ENCODE measurements around the gene TPPP3. TPM values are rescaled to one million over a fixed set of nuclear protein-coding genes. Genes with fewer than 3 reads are reported as not detected.

TPPP3 gene
- total RNA-seq, 1 experiment from 2014 or later: 0.95 TPM

DNA sequence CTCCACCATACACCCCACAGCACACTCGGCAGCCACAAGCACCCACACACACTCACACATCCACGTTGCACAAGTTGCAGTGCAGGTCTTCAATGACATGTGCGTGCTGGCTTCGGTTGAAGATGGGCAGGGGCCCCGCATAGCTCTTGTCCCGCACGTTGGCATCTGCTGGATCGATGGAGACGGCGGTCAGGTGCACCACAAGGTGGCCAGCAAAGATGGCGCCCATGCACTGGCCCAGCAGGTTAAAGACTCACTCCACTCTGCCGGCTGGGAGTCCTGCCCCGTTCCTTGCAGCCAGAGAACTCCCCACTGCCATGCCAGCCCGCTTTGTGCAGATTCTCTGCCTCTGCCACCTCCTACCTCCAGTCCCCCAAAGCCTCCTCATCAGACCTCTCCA, 7.6 kb upstream of the TPPP3 start:
- DNase-seq (ENCODE audit: low read depth, low spot score): no peak
- Histone ChIP-seq H3K27ac (ENCODE audit: low read length) (no peak overlapping the region), H3K36me3 (ENCODE audit: control insufficient read depth, insufficient read depth, low read length) (no peaks in the 10 kb centered on the region), H3K27me3 (ENCODE audit: control insufficient read depth, insufficient read depth, low read length) (no peaks in the 10 kb centered on the region), H3K4me1 (ENCODE audit: control insufficient read depth, insufficient read depth, low read length) (no peaks in the 10 kb centered on the region), H3K9me3 (ENCODE audit: control insufficient read depth, insufficient read depth, low read depth, low read length) (no peaks in the 10 kb centered on the region), H3K4me3 (ENCODE audit: low read depth in 2 of 2, low read length in 2 of 2) (no peak overlapping the region)
- BruUV-seq (replicated peaks): no TSS peak
- TF ChIP-seq, protein P1, sequence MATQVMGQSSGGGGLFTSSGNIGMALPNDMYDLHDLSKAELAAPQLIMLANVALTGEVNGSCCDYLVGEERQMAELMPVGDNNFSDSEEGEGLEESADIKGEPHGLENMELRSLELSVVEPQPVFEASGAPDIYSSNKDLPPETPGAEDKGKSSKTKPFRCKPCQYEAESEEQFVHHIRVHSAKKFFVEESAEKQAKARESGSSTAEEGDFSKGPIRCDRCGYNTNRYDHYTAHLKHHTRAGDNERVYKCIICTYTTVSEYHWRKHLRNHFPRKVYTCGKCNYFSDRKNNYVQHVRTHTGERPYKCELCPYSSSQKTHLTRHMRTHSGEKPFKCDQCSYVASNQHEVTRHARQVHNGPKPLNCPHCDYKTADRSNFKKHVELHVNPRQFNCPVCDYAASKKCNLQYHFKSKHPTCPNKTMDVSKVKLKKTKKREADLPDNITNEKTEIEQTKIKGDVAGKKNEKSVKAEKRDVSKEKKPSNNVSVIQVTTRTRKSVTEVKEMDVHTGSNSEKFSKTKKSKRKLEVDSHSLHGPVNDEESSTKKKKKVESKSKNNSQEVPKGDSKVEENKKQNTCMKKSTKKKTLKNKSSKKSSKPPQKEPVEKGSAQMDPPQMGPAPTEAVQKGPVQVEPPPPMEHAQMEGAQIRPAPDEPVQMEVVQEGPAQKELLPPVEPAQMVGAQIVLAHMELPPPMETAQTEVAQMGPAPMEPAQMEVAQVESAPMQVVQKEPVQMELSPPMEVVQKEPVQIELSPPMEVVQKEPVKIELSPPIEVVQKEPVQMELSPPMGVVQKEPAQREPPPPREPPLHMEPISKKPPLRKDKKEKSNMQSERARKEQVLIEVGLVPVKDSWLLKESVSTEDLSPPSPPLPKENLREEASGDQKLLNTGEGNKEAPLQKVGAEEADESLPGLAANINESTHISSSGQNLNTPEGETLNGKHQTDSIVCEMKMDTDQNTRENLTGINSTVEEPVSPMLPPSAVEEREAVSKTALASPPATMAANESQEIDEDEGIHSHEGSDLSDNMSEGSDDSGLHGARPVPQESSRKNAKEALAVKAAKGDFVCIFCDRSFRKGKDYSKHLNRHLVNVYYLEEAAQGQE (IDR thresholded peaks at IDR 0.05; ENCODE audit: insufficient read depth in 1 of 2, low read depth in 2 of 2, low read length in 1 of 2): no peak
- no peak for TF ChIP-seq TCF7L2 (IDR thresholded peaks at IDR 0.05; ENCODE audit: low read depth, low read length)
- no peak for TF ChIP-seq SIN3A (IDR thresholded peaks at IDR 0.05; ENCODE audit: borderline replicate concordance, insufficient read depth, low read depth, low read length)
- TF ChIP-seq POLR2AphosphoS5 (IDR thresholded peaks at IDR 0.05; ENCODE audit: low read depth, low read length): no peak
- TF ChIP-seq, protein P2, sequence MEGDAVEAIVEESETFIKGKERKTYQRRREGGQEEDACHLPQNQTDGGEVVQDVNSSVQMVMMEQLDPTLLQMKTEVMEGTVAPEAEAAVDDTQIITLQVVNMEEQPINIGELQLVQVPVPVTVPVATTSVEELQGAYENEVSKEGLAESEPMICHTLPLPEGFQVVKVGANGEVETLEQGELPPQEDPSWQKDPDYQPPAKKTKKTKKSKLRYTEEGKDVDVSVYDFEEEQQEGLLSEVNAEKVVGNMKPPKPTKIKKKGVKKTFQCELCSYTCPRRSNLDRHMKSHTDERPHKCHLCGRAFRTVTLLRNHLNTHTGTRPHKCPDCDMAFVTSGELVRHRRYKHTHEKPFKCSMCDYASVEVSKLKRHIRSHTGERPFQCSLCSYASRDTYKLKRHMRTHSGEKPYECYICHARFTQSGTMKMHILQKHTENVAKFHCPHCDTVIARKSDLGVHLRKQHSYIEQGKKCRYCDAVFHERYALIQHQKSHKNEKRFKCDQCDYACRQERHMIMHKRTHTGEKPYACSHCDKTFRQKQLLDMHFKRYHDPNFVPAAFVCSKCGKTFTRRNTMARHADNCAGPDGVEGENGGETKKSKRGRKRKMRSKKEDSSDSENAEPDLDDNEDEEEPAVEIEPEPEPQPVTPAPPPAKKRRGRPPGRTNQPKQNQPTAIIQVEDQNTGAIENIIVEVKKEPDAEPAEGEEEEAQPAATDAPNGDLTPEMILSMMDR (IDR thresholded peaks at IDR 0.05): no peak
- intact Hi-C loops (cut with micrococcal nuclease; ENCODE audit: unreplicated experiment) (no loop called here), in situ Hi-C loops (cut with HindIII; ENCODE audit: low pct_unique_long_range_greater_than_20kb, low sequenced_read_pairs) (no loop called here)
- no peak for ATAC-seq
- POLR2A ChIA-PET: no interaction called here
- CTCF ChIA-PET: no interaction called here

DNA sequence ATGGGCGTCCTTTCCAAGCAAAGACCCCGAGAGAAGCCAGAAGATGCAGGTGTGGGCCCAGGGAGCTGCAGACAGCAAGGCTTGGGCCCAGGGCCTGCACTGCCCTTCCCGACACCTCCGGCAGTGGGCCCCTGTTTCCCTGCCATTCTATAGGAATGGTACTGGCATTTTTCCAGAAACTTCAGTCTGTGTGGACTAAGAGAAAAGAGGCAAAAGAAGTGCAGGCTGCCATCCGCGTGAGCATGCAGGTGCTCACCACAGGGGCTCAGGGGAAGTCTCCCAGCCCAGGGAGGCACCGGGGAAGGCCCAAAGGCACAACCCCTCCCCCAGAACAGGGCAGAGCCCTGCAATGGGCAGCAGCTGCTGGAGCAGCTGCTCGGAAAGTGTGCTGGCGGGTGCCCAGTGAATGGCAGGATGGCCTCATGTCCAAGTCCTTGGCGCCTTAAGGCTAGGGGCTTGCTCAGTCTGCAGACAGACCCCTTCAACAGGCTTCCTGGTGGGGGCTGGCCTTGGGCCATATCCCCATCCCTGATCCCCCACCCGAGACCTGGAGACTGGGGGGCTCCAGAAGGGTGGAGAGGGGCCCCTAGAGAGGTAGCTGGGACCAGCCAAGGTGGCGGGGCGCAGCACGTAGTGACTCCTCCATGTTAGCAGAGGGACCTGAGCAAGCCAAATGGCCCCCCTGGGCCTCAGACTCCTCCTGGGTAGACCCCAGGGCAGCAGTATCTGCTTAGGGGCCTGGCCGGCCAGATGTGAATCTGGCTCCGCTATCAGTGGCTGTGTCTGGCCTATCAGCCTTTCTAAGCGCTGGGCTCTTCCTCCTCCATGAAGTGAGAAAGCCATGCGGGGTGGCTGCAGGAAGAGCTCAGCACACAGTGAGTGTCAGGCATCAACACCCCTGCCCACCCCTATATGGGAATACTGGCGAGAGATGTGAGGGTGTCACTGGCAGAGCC, 6.7 kb upstream of the TPPP3 start:
- TF ChIP-seq, protein P2 (IDR thresholded peaks at IDR 0.05): peak; percentile 64; the same call in 1 of the 2 replicates
- TF ChIP-seq POLR2AphosphoS5 (IDR thresholded peaks at IDR 0.05; ENCODE audit: low read depth, low read length): no peak
- H3K4me1 ChIP-seq (ENCODE audit: control insufficient read depth, insufficient read depth, low read length): no peaks in the 10 kb centered on the region
- POLR2A ChIA-PET: interaction anchor here (0.7 kb wide), 1 partner anchor 75 kb away, joined by 3 read pairs; no protein-coding TSS in a partner anchor
- intact Hi-C loops (cut with micrococcal nuclease; ENCODE audit: unreplicated experiment) (no loop called here), in situ Hi-C loops (cut with HindIII; ENCODE audit: low pct_unique_long_range_greater_than_20kb, low sequenced_read_pairs) (no loop called here)
- H3K9me3 ChIP-seq (ENCODE audit: control insufficient read depth, insufficient read depth, low read depth, low read length): no peaks in the 10 kb centered on the region
- no TSS peak for BruUV-seq (replicated peaks)
- DNase-seq (ENCODE audit: low read depth, low spot score) (no peak), ATAC-seq (peak; percentile 50)
- no peaks in the 10 kb centered on the region for H3K36me3 ChIP-seq (ENCODE audit: control insufficient read depth, insufficient read depth, low read length)
- H3K27ac ChIP-seq (ENCODE audit: low read length): no peak overlapping the region
- CTCF ChIA-PET: interaction anchor here (0.6 to 1.2 kb wide), 5 partner anchors 9 to 139 kb away, joined by 3 read pairs; no protein-coding TSS in a partner anchor
- H3K27me3 ChIP-seq (ENCODE audit: control insufficient read depth, insufficient read depth, low read length): no peaks in the 10 kb centered on the region
- H3K4me3 ChIP-seq (ENCODE audit: low read depth in 2 of 2, low read length in 2 of 2): no peak overlapping the region
